ENCODE data around the gene HLCS.

The HLCS gene

GRCh38 chr21:36858320-36858957 is 108.0 kb downstream of the HLCS start:
- Histone ChIP-seq H3K18ac (ENCODE audit: low read length) (peak overlapping the region; percentile 49), H3K79me1 (ENCODE audit: low read depth, low read length) (no peaks in the 10 kb centered on the region), H3K27ac (replicated peaks; ENCODE audit: low read length) (no peak overlapping the region), H3K14ac (ENCODE audit: low read length) (no peak overlapping the region), H2AFZ (ENCODE audit: low read length) (no peak overlapping the region), H2BK12ac (ENCODE audit: low read length) (no peak overlapping the region), H3K4me1 (ENCODE audit: control insufficient read depth in 2 of 2, insufficient read depth in 1 of 2, low read depth in 1 of 2, low read length in 2 of 2) (peaks cover 5 to 6% of the 10 kb centered on the region in 2 donors), H3K36me3 (replicated peaks in 1 of 2; ENCODE audit: control insufficient read depth in 2 of 2, insufficient read depth in 2 of 2, low read length in 2 of 2) (no peaks in the 10 kb centered on the region), H3K27me3 (ENCODE audit: control insufficient read depth in 3 of 3, insufficient read depth in 3 of 3, low read depth in 1 of 3, low read length in 3 of 3) (no peaks in the 10 kb centered on the region), H3K9ac (ENCODE audit: low read depth, low read length, poor library complexity) (no peak overlapping the region), H2AK5ac (ENCODE audit: low read depth, low read length) (no peak overlapping the region), H2BK15ac (ENCODE audit: low read length) (no peak overlapping the region), H4K91ac (ENCODE audit: low read depth, low read length, poor library complexity) (no peak overlapping the region), H3K4me3 (ENCODE audit: low read length in 2 of 2) (no peak overlapping the region), H3K23ac (ENCODE audit: low read depth, low read length, poor library complexity) (peak overlapping the region; percentile 2), H3K4ac (ENCODE audit: low read length) (no peak overlapping the region), H2BK5ac (ENCODE audit: low read length) (no peak overlapping the region), H3K4me2 (ENCODE audit: insufficient read depth, low read length, poor library complexity, severe bottlenecking) (no peak overlapping the region), H4K8ac (ENCODE audit: low read depth, low read length) (no peak overlapping the region), H3K9me3 (replicated peaks in 1 of 2; ENCODE audit: control insufficient read depth in 2 of 2, insufficient read depth in 1 of 2, low read depth in 1 of 2, low read length in 2 of 2) (peaks cover 0 to 5% of the 10 kb centered on the region in 2 donors), H2BK120ac (ENCODE audit: low read depth, low read length) (no peak overlapping the region)
- no CpG with 5 or more reads among the region's 7 CpGs for WGBS, 2 donors (ENCODE audit: extremely low coverage in 2 of 2, insufficient read length in 2 of 2, insufficient replicate concordance in 1 of 2)
- DNase-seq (ENCODE audit: low spot score), result no peak

DNA sequence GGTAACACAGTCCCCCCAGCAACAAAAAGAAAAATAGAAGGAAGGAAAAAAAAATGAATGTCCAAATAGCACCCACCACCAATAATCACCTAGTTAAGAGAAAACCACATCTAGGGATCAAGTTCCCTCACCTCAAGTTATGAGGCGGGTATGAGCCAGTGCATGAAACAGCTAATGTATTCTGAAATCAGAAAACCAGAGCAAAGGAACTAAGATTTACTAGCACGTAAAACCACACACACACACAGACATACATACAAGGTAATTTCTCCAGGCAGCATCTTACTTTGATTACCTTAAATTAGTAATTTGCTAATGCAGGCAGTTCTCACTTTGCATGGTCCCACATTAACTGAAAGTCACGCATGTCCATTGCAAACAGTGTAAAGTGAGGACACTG is 109.8 kb downstream of the HLCS start:
- Histone ChIP-seq H3K9ac (ENCODE audit: low read depth, low read length, poor library complexity) (no peak overlapping the region), H2BK120ac (ENCODE audit: low read depth, low read length) (no peak overlapping the region), H3K9me3 (replicated peaks in 1 of 2; ENCODE audit: control insufficient read depth in 2 of 2, insufficient read depth in 1 of 2, low read depth in 1 of 2, low read length in 2 of 2) (no peaks in the 10 kb centered on the region), H2BK5ac (ENCODE audit: low read length) (no peak overlapping the region), H3K4me2 (ENCODE audit: insufficient read depth, low read length, poor library complexity, severe bottlenecking) (no peak overlapping the region), H3K4me1 (ENCODE audit: control insufficient read depth in 2 of 2, insufficient read depth in 1 of 2, low read depth in 1 of 2, low read length in 2 of 2) (peaks cover 0 to 7% of the 10 kb centered on the region in 2 donors), H3K79me1 (ENCODE audit: low read depth, low read length) (no peaks in the 10 kb centered on the region), H4K91ac (ENCODE audit: low read depth, low read length, poor library complexity) (no peak overlapping the region), H2AK5ac (ENCODE audit: low read depth, low read length) (no peak overlapping the region), H3K27ac (replicated peaks; ENCODE audit: low read length) (no peak overlapping the region), H3K18ac (ENCODE audit: low read length) (no peak overlapping the region), H2AFZ (ENCODE audit: low read length) (no peak overlapping the region), H2BK12ac (ENCODE audit: low read length) (no peak overlapping the region), H3K4me3 (ENCODE audit: low read length in 2 of 2) (no peak overlapping the region), H3K27me3 (ENCODE audit: control insufficient read depth in 3 of 3, insufficient read depth in 3 of 3, low read depth in 1 of 3, low read length in 3 of 3) (no peaks in the 10 kb centered on the region), H3K4ac (ENCODE audit: low read length) (no peak overlapping the region), H3K14ac (ENCODE audit: low read length) (no peak overlapping the region), H3K36me3 (replicated peaks in 1 of 2; ENCODE audit: control insufficient read depth in 2 of 2, insufficient read depth in 2 of 2, low read length in 2 of 2) (no peaks in the 10 kb centered on the region), H4K8ac (ENCODE audit: low read depth, low read length) (no peak overlapping the region), H3K23ac (ENCODE audit: low read depth, low read length, poor library complexity) (no peak overlapping the region), H2BK15ac (ENCODE audit: low read length) (no peak overlapping the region)
- no peak for DNase-seq (ENCODE audit: low spot score)
- WGBS, 2 donors (ENCODE audit: extremely low coverage in 2 of 2, insufficient read length in 2 of 2, insufficient replicate concordance in 1 of 2), result no CpG with 5 or more reads among the region's 3 CpGs

DNA sequence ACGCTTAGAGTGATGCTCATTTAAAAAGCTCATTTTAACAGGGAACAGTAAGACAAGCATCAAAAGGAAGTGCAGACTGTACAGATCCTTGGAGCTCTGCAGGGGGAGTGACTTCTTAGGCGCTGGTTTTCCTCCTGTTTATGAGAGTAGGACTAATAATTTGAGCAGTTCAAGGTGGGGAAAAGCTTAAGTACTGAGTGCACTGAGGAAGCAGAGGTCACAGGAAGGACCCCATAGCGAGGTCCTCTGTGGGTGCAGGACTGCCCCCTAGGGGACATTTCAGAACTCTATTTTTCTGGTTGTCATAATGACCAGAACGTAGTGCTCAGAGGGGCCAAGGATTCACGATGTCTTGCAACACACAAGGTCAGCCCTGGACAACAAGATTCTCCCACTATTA is 112.1 kb downstream of the HLCS start:
- Histone ChIP-seq H2AK5ac (ENCODE audit: low read depth, low read length) (no peak overlapping the region), H3K4me3 (ENCODE audit: low read length in 2 of 2) (no peak overlapping the region), H3K9me3 (replicated peaks in 1 of 2; ENCODE audit: control insufficient read depth in 2 of 2, insufficient read depth in 1 of 2, low read depth in 1 of 2, low read length in 2 of 2) (no peaks in the 10 kb centered on the region), H2BK15ac (ENCODE audit: low read length) (no peak overlapping the region), H3K4me2 (ENCODE audit: insufficient read depth, low read length, poor library complexity, severe bottlenecking) (no peak overlapping the region), H3K9ac (ENCODE audit: low read depth, low read length, poor library complexity) (no peak overlapping the region), H3K14ac (ENCODE audit: low read length) (no peak overlapping the region), H2BK5ac (ENCODE audit: low read length) (no peak overlapping the region), H2AFZ (ENCODE audit: low read length) (no peak overlapping the region), H3K27ac (replicated peaks; ENCODE audit: low read length) (no peak overlapping the region), H3K36me3 (replicated peaks in 1 of 2; ENCODE audit: control insufficient read depth in 2 of 2, insufficient read depth in 2 of 2, low read length in 2 of 2) (no peaks in the 10 kb centered on the region), H3K4ac (ENCODE audit: low read length) (no peak overlapping the region), H3K4me1 (ENCODE audit: control insufficient read depth in 2 of 2, insufficient read depth in 1 of 2, low read depth in 1 of 2, low read length in 2 of 2) (peaks cover 2 to 8% of the 10 kb centered on the region in 2 donors), H4K8ac (ENCODE audit: low read depth, low read length) (no peak overlapping the region), H3K23ac (ENCODE audit: low read depth, low read length, poor library complexity) (no peak overlapping the region), H3K18ac (ENCODE audit: low read length) (no peak overlapping the region), H2BK12ac (ENCODE audit: low read length) (no peak overlapping the region), H4K91ac (ENCODE audit: low read depth, low read length, poor library complexity) (no peak overlapping the region), H3K79me1 (ENCODE audit: low read depth, low read length) (no peaks in the 10 kb centered on the region), H2BK120ac (ENCODE audit: low read depth, low read length) (no peak overlapping the region), H3K27me3 (ENCODE audit: control insufficient read depth in 3 of 3, insufficient read depth in 3 of 3, low read depth in 1 of 3, low read length in 3 of 3) (no peaks in the 10 kb centered on the region)
- peak; percentile 62 for DNase-seq (ENCODE audit: low spot score)
- no CpG with 5 or more reads among the region's 5 CpGs for WGBS, 2 donors (ENCODE audit: extremely low coverage in 2 of 2, insufficient read length in 2 of 2, insufficient replicate concordance in 1 of 2)

GRCh38 chr21:36852864-36853263 is 113.6 kb downstream of the HLCS start:
- no CpG with 5 or more reads among the region's 4 CpGs for WGBS, 2 donors (ENCODE audit: extremely low coverage in 2 of 2, insufficient read length in 2 of 2, insufficient replicate concordance in 1 of 2)
- H3K36me3 ChIP-seq (replicated peaks in 1 of 2; ENCODE audit: control insufficient read depth in 2 of 2, insufficient read depth in 2 of 2, low read length in 2 of 2), result no peaks in the 10 kb centered on the region
- H3K23ac ChIP-seq (ENCODE audit: low read depth, low read length, poor library complexity), result no peak overlapping the region
- H2BK12ac ChIP-seq (ENCODE audit: low read length), result no peak overlapping the region
- no peak overlapping the region for H3K18ac ChIP-seq (ENCODE audit: low read length)
- no peaks in the 10 kb centered on the region for H3K27me3 ChIP-seq (ENCODE audit: control insufficient read depth in 3 of 3, insufficient read depth in 3 of 3, low read depth in 1 of 3, low read length in 3 of 3)
- no peak overlapping the region for H3K27ac ChIP-seq (replicated peaks; ENCODE audit: low read length)
- H2BK5ac ChIP-seq (ENCODE audit: low read length), result no peak overlapping the region
- no peak overlapping the region for H3K9ac ChIP-seq (ENCODE audit: low read depth, low read length, poor library complexity)
- H2AK5ac ChIP-seq (ENCODE audit: low read depth, low read length), result no peak overlapping the region
- H4K8ac ChIP-seq (ENCODE audit: low read depth, low read length), result no peak overlapping the region
- H2BK120ac ChIP-seq (ENCODE audit: low read depth, low read length), result no peak overlapping the region
- H3K9me3 ChIP-seq (replicated peaks in 1 of 2; ENCODE audit: control insufficient read depth in 2 of 2, insufficient read depth in 1 of 2, low read depth in 1 of 2, low read length in 2 of 2), result no peaks in the 10 kb centered on the region
- no peak overlapping the region for H3K4me3 ChIP-seq (ENCODE audit: low read length in 2 of 2)
- H2AFZ ChIP-seq (ENCODE audit: low read length), result no peak overlapping the region
- no peak overlapping the region for H2BK15ac ChIP-seq (ENCODE audit: low read length)
- no peak for DNase-seq (ENCODE audit: low spot score)
- no peaks in the 10 kb centered on the region for H3K79me1 ChIP-seq (ENCODE audit: low read depth, low read length)
- no peak overlapping the region for H3K4ac ChIP-seq (ENCODE audit: low read length)
- H4K91ac ChIP-seq (ENCODE audit: low read depth, low read length, poor library complexity), result no peak overlapping the region
- peaks cover 2 to 9% of the 10 kb centered on the region in 2 donors for H3K4me1 ChIP-seq (ENCODE audit: control insufficient read depth in 2 of 2, insufficient read depth in 1 of 2, low read depth in 1 of 2, low read length in 2 of 2)
- H3K4me2 ChIP-seq (ENCODE audit: insufficient read depth, low read length, poor library complexity, severe bottlenecking), result no peak overlapping the region
- H3K14ac ChIP-seq (ENCODE audit: low read length), result no peak overlapping the region

Data from neuronal stem cell (in vitro differentiated cells).